OCI-LY7 (cell line): ENCODE results near the gene GATAD2B. TPM values are rescaled to one million over a fixed set of nuclear protein-coding genes. Genes with fewer than 3 reads are reported as not detected.

ENCODE experiments used
- BruUV-seq: library from RNA; stranded (reverse); fragments of 400-500 nt; replicated peaks from 2 replicates; lab custom pipeline; 2021; lab: Mats Ljungman, UMichigan
- CTCF ChIA-PET: fragments of 300-600 bp; sonication (Branson Sonifier 250); formaldehyde crosslinking; loops from one replicate; lab custom pipeline; 2022; ENCODE audit warnings: antibody characterized with exemption; ENCODE audit not compliant: unreplicated experiment; lab: Charles Lee
- POLR2A ChIA-PET: fragments of 300-600 bp; sonication (Branson Sonifier 250); formaldehyde crosslinking; loops from one replicate; lab custom pipeline; 2022; ENCODE audit warnings: antibody characterized with exemption; lab: Charles Lee
- DNase-seq: peaks from one replicate; pipeline ENCODE4 v3.0.0-alpha.2; 2015; ENCODE audit warnings: low spot score
- H2AFZ ChIP-seq: fragments of 200-600 bp; sonication (generic), shearing (Covaris generic); 2 replicates; pipeline ENCODE4 v1.6.1; 2014; ENCODE audit warnings: mild to moderate bottlenecking, antibody characterized with exemption, low read length, moderate library complexity
- H3K27ac ChIP-seq: fragments of 200-600 bp; sonication (generic); 2 replicates; pipeline ENCODE4 v1.5.1; 2014; ENCODE audit warnings: mixed run types, low read depth, mild to moderate bottlenecking, moderate library complexity, low read length, inconsistent platforms; ENCODE audit not compliant: poor library complexity, severe bottlenecking
- H3K36me3 ChIP-seq: fragments of 200-600 bp; sonication (generic); 2 replicates; pipeline ENCODE4 v1.6.1; 2014; ENCODE audit warnings: mild to moderate bottlenecking, antibody characterized with exemption, low read length, moderate library complexity, mixed read lengths; ENCODE audit not compliant: insufficient read depth
- H3K4me1 ChIP-seq: fragments of 200-600 bp; sonication (generic); 2 replicates; pipeline ENCODE4 v1.5.1; 2014; ENCODE audit warnings: mild to moderate bottlenecking, low read length; ENCODE audit not compliant: insufficient read depth, poor library complexity, severe bottlenecking
- H3K4me2 ChIP-seq: fragments of 200-600 bp; sonication (generic); 2 replicates; pipeline ENCODE4 v1.6.1; 2014; ENCODE audit warnings: mild to moderate bottlenecking, low read length
- H3K4me3 ChIP-seq: fragments of 200-600 bp; sonication (generic); 2 replicates; pipeline ENCODE4 v1.5.1; 2014; ENCODE audit warnings: mild to moderate bottlenecking, low read depth, low read length; ENCODE audit not compliant: poor library complexity, severe bottlenecking
- H3K79me2 ChIP-seq: fragments of 200-600 bp; sonication (generic); 2 replicates; pipeline ENCODE4 v1.6.1; 2016; ENCODE audit warnings: low read depth, mild to moderate bottlenecking, low read length, moderate library complexity, mixed read lengths; ENCODE audit not compliant: insufficient read depth
- H3K9me2 ChIP-seq: fragments of 200-600 bp; sonication (generic); 2 replicates; pipeline ENCODE4 v1.6.1; 2016; ENCODE audit warnings: mild to moderate bottlenecking, low read length, mixed read lengths; ENCODE audit not compliant: insufficient read depth
- H3K9me3 ChIP-seq: fragments of 200-600 bp; sonication (generic); 2 replicates; pipeline ENCODE4 v1.6.1; 2014; ENCODE audit warnings: mild to moderate bottlenecking, mixed run types, low read length, mixed read lengths
- H4K20me1 ChIP-seq: fragments of 200-600 bp; sonication (generic); 2 replicates; pipeline ENCODE4 v1.6.1; 2014; ENCODE audit warnings: mild to moderate bottlenecking, antibody characterized with exemption, low read length, moderate library complexity, mixed read lengths; ENCODE audit not compliant: insufficient read depth
- CTCF ChIP-seq: fragments of 200-600 bp; sonication (generic); conservative IDR thresholded peaks from 2 replicates; pipeline ENCODE4 v1.5.1; 2014; ENCODE audit warnings: mild to moderate bottlenecking, antibody characterized with exemption, low read length, moderate library complexity, mixed read lengths
- EZH2phosphoT487 ChIP-seq: fragments of 200-600 bp; sonication (generic); IDR thresholded peaks from 2 replicates; pipeline ENCODE4 v1.6.1; 2018; ENCODE audit warnings: low read depth, borderline replicate concordance, mild to moderate bottlenecking, mixed run types, antibody characterized with exemption, low read length, moderate library complexity, mixed read lengths
- intact Hi-C: fragments of 100-400 bp; cut with micrococcal nuclease; formaldehyde crosslinking; loops from one replicate; pipeline ENCODE4 v1.10.0; 2022; ENCODE audit not compliant: unreplicated experiment
- total RNA-seq, 2 experiments: library from RNA; depleted of rRNA in 1 of 2; stranded (reverse); fragments of >200 nt in 1 of 2; shearing (Covaris generic) in 1 of 2; gene quantifications; 2 replicates each; pipeline ENCODE4 v1.2.3, GENCODE V29; 2014 to 2022

The GATAD2B gene
- total RNA-seq, 2 experiments from 2014 or later: 11.2 to 65.2 TPM

- peaks cover 47% of the 10 kb centered on the region for H3K36me3 ChIP-seq
- ChIA-PET POLR2A (interaction anchor here (0.5 to 2.7 kb wide), 6 partner anchors 10 to 92 kb away, joined by 4 to 13 read pairs (median 6); partner anchors contain the start of genes CREB3L4 and SLC39A1), CTCF (no interaction called here)
- H3K4me3 ChIP-seq: peak overlapping the region; percentile 97
- H3K79me2 ChIP-seq: peaks cover 71% of the 10 kb centered on the region
- peak overlapping the region; percentile 95 for H3K4me2 ChIP-seq
- BruUV-seq: no TSS peak
- H2AFZ ChIP-seq: no peak overlapping the region
- H3K9me2 ChIP-seq: no peaks in the 10 kb centered on the region
- H3K4me1 ChIP-seq: peaks cover 28% of the 10 kb centered on the region
- peak; percentile 58 for DNase-seq
- intact Hi-C loops: loop anchor here (1.0 to 5.0 kb wide), 4 partner anchors 67 to 115 kb away; partner anchors contain the start of gene RAB13
- H4K20me1 ChIP-seq: peaks cover 25% of the 10 kb centered on the region; the same call in 1 of the 2 replicates
- peak overlapping the region; percentile 90 for H3K27ac ChIP-seq
- no peaks in the 10 kb centered on the region for H3K9me3 ChIP-seq
- TF ChIP-seq CTCF (peak; percentile 67), EZH2phosphoT487 (no peak)
These were observed 2.6 kb downstream of the GATAD2B start for GRCh38 chr1:153919876-153920852.

GRCh38 chr1:153916297-153916696 is 6.5 kb downstream of the GATAD2B start:
- Histone ChIP-seq H3K4me1 (peaks cover 23% of the 10 kb centered on the region), H3K9me3 (0 out of 2 replicates have a peak, but pooled peaks cover under 1% of the 10 kb centered on the region), H2AFZ (no peak overlapping the region), H3K27ac (no peak overlapping the region), H3K4me2 (no peak overlapping the region), H3K9me2 (no peaks in the 10 kb centered on the region), H3K4me3 (no peak overlapping the region), H4K20me1 (peaks cover 30% of the 10 kb centered on the region), H3K36me3 (peaks cover 67% of the 10 kb centered on the region), H3K79me2 (peaks cover 100% of the 10 kb centered on the region)
- no TSS peak for BruUV-seq
- DNase-seq: no peak
- CTCF ChIA-PET: no interaction called here
- POLR2A ChIA-PET: interaction anchor here (0.5 to 1.2 kb wide), 4 partner anchors 15 to 69 kb away, joined by 3 to 6 read pairs (median 4); no protein-coding TSS in a partner anchor
- intact Hi-C loops: no loop called here
- TF ChIP-seq CTCF (no peak), EZH2phosphoT487 (no peak)
